Fibroblast of gingiva (primary cell): ENCODE measurements around the gene MFAP1.

ENCODE experiments used
- DNase-seq: peaks from one replicate; pipeline ENCODE4 v3.0.0-alpha.2; 2011; ENCODE audit warnings: low read depth

The MFAP1 gene

GRCh38 chr15:43776101-43776717 lies 48.3 kb downstream of the MFAP1 start:
- DNase-seq, result no peak

DNA sequence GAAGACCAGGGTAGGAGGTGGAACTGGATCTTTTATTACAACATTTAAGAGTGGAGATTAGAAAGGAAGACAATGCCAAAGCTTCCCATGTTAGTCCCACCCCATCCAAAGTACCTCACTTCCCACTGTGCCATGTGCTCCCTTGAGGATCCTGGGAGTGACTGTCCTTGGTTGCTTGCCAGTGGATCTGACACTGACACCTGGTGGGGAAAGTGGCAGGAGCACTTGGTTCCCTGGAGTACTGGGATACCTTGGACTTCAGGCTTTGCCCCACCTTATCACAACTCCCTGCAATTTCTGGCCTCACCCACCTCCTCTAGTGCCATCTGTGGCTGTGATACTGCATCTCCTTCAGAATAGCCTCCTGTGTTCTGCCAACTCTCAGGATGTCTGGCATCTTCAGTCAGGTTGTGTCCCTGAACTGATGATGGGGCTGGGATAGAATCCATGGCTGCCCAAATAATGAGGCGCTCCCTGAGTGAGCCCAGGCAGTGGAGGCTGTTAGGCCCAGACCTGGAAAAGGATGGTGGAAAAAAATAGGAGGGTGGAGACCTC lies 49.0 kb downstream of the MFAP1 start:
- DNase-seq, result no peak

GRCh38 chr15:43774062-43774461 lies 50.4 kb downstream of the MFAP1 start:
- DNase-seq, result no peak

DNA sequence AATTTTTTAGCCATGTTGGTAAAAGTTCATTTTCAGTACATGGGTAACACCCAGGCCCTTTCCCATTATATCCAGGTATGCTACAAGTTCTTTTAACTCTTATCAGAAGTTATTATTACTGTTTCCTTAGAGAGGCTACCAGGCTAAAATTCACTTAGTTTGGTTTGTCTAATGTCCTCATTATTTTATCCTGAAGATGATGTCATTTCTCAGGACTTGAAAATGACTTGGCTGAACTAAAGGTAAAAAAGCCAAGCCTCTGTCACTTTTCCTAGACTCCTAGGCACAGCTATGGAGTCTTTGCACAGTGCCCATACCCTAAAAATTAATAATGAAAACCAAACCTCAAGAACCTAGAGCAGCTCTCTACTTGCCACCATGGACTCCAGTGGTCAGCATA lies 51.9 kb downstream of the MFAP1 start:
- DNase-seq, result no peak

DNA sequence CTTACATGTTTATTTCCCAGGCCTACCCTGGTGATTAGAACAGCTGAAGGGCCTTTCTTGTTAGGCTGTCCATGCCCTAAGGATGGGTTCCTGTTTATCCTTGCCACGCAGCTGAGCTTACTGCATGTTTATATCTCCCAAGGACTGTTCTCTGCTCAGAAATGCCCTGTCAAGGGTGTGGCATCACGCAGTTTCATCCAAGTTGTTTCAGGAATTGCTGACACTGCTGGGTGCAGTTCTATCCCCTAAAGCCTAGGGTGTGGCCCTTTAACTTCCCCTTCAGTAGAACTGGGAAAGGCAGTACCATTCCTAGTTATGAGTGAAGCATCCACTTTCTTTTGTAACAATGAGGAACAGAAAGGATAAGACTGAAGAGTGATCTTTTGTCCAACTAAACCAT lies 52.7 kb downstream of the MFAP1 start:
- no peak for DNase-seq

- peak; percentile 54 for DNase-seq
Measured at GRCh38 chr15:43769584-43770228, 54.8 kb downstream of the MFAP1 start.

DNA sequence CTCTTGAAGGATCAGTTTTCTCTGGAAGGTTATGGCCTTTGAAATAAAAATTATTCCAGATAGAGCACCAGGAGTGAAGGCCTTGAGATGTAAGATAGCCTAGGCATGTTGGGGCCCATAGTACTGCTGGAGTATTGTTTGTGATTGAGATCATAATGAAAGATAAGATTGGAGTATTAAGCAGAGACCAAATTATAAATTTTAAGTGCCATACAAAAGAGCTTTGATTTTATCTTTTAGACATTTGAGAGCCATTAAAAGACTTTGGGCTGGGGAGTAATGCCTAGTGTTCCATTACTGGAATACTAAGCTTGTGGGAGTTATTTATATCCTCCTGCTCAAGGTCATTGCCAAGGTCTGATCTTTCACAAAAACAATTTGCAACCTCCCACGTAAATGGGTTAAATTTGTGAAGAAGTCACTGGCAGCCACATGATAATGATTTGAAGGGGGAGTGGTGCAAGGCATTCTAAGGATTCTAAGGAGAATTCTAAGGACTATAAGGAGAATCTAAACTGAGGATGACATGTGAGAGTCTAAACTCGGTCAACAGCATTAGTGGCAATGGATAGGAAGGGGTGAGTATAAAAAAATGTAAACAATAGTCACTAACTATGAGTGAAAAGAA lies 60.6 kb downstream of the MFAP1 start:
- no peak for DNase-seq

- no peak for DNase-seq
Measured at GRCh38 chr15:43762824-43763223, 61.7 kb downstream of the MFAP1 start.
